ENCODE data around the gene RTRAF. TPM values are rescaled to one million over a fixed set of nuclear protein-coding genes. Genes with fewer than 3 reads are reported as not detected.

RTRAF gene
- total RNA-seq, 1 experiment from 2014 or later = 350 TPM

GRCh38 chr14:52048641-52049204 is 59.4 kb downstream of the RTRAF start:
- no peak for TF ChIP-seq CTCF (conservative IDR thresholded peaks at IDR 0.05)
- Histone ChIP-seq H3K4me1 (ENCODE audit: insufficient read depth, low read length) (0 out of 2 replicates have a peak, but pooled peaks cover 3% of the 10 kb centered on the region), H3K9ac (ENCODE audit: extremely low read depth, insufficient read length, low read length) (no peak overlapping the region), H3K79me2 (ENCODE audit: insufficient read depth, low read length) (no peaks in the 10 kb centered on the region), H3K4ac (ENCODE audit: low read depth, low read length) (no peak overlapping the region), H2BK5ac (ENCODE audit: insufficient read length, low read length) (no peak overlapping the region), H3T11ph (ENCODE audit: low read length) (no peak overlapping the region), H3K23ac (ENCODE audit: insufficient read length, low read depth, low read length) (no peak overlapping the region), H3K56ac (ENCODE audit: insufficient read length, low read depth, low read length) (no peak overlapping the region), H3K4me2 (ENCODE audit: insufficient read depth, insufficient read length, low read length) (no peak overlapping the region), H4K5ac (ENCODE audit: insufficient read length, low read depth, low read length) (no peak overlapping the region), H2AK5ac (ENCODE audit: insufficient read length, low read length) (no peak overlapping the region), H3K18ac (ENCODE audit: insufficient read length, low read depth, low read length) (no peak overlapping the region), H2BK20ac (ENCODE audit: low read depth, low read length, poor library complexity, severe bottlenecking) (no peak overlapping the region), H3K14ac (ENCODE audit: insufficient read depth, low read length) (no peak overlapping the region), H3K9me3 (ENCODE audit: control insufficient read depth, low read depth, low read length) (no peaks in the 10 kb centered on the region), H3K23me2 (ENCODE audit: insufficient read length, low read depth, low read length, poor library complexity, severe bottlenecking) (no peaks in the 10 kb centered on the region), H3K27ac (ENCODE audit: insufficient read length, low read depth, low read length) (no peak overlapping the region), H3K27me3 (ENCODE audit: insufficient read depth, low read length) (no peaks in the 10 kb centered on the region), H4K91ac (ENCODE audit: insufficient read length, low read depth, low read length) (no peak overlapping the region), H2BK120ac (ENCODE audit: low read depth, low read length, poor library complexity, severe bottlenecking) (no peak overlapping the region), H2BK15ac (ENCODE audit: low read depth, low read length) (no peak overlapping the region), H2AFZ (ENCODE audit: low read length) (no peak overlapping the region), H4K8ac (replicated peaks; ENCODE audit: insufficient read length, low read depth, low read length) (no peak overlapping the region), H2BK12ac (ENCODE audit: insufficient read length, low read depth, low read length) (no peak overlapping the region), H4K20me1 (ENCODE audit: control insufficient read depth, insufficient read depth, insufficient read length) (no peaks in the 10 kb centered on the region), H3K79me1 (ENCODE audit: insufficient read depth, low read depth, low read length, poor library complexity, severe bottlenecking) (no peaks in the 10 kb centered on the region)
- Mint-ChIP-seq H3K27me3 (ENCODE audit: low read depth) (peaks cover 4% of the 10 kb centered on the region; the same call in 1 of the 2 replicates), H3K4me3 (no peak overlapping the region), H3K36me3 (ENCODE audit: insufficient read depth in 1 of 3, low read depth in 3 of 3) (no peaks in the 10 kb centered on the region), H3K9me3 (no peaks in the 10 kb centered on the region), H3K4me1 (peaks cover 15 to 18% of the 10 kb centered on the region in 2 experiments), H3K27ac (peak overlapping the region in 1 of 3 experiments; percentile 11; a peak in 1 of 7 replicates)
- no CpG with 5 or more reads among the region's 3 CpGs for WGBS (ENCODE audit: extremely low coverage, insufficient read length, low lambda C conversion rate)
- DNase-seq = no peak
